Measurements from ENCODE around the gene RBM38.
A peak's percentile ranks its signal among the peaks of the same experiment; 100 is the strongest.

Gene RBM38

DNA sequence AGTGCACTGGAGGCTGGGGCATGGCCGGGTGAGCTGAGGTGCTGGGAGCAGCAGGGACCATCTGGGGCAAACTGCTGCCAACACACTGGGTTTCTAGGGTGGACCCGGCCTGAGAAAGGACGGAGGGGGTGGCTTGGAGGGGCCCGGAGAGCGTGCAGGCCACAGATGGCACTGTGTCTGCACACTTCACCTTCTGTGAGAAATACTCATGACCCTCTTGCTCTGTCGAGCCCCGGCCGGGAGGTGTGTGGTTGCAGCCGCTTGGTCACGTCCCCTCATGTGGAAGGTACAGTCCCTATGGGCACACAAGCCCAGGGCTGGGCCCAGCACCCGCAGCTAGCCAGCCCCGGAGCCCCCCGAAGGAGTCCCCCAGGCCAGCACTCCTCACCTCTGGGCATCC lies 59.7 kb downstream of the RBM38 start:
- TF ChIP-seq, protein P1, sequence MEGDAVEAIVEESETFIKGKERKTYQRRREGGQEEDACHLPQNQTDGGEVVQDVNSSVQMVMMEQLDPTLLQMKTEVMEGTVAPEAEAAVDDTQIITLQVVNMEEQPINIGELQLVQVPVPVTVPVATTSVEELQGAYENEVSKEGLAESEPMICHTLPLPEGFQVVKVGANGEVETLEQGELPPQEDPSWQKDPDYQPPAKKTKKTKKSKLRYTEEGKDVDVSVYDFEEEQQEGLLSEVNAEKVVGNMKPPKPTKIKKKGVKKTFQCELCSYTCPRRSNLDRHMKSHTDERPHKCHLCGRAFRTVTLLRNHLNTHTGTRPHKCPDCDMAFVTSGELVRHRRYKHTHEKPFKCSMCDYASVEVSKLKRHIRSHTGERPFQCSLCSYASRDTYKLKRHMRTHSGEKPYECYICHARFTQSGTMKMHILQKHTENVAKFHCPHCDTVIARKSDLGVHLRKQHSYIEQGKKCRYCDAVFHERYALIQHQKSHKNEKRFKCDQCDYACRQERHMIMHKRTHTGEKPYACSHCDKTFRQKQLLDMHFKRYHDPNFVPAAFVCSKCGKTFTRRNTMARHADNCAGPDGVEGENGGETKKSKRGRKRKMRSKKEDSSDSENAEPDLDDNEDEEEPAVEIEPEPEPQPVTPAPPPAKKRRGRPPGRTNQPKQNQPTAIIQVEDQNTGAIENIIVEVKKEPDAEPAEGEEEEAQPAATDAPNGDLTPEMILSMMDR (IDR thresholded peaks at IDR 0.05; ENCODE audit: borderline replicate concordance, control extremely low read depth, extremely low read depth, insufficient read depth, missing control alignments), result no peak
- in situ Hi-C loops (cut with MboI; ENCODE audit: low sequenced_read_pairs, unreplicated experiment), result no loop called here

DNA sequence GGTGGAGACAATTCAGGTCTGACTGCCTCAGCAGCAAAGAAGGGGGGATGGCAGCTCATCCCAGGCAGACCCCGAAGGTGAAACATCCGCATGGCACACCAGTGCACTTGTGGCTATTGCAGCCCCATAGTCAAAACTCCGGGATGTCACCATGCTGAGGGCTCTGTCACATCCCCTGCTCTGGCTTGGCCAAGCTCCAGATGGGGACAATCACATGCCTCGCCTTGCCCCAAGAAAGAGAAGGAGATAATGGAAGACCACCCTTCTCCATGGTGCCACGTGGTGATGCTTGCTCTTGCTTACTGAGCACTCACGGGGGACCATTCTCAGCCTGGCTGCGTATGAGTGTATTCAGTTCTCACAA lies 60.2 kb downstream of the RBM38 start:
- in situ Hi-C loops (cut with MboI; ENCODE audit: low sequenced_read_pairs, unreplicated experiment), result no loop called here
- TF ChIP-seq, protein P1 (IDR thresholded peaks at IDR 0.05; ENCODE audit: borderline replicate concordance, control extremely low read depth, extremely low read depth, insufficient read depth, missing control alignments), result no peak
- DNase-seq (ENCODE audit: low spot score), result no peak

More for the DNA sequence above, 59.7 kb downstream of the RBM38 start:
- DNase-seq (ENCODE audit: low spot score), result no peak

DNA sequence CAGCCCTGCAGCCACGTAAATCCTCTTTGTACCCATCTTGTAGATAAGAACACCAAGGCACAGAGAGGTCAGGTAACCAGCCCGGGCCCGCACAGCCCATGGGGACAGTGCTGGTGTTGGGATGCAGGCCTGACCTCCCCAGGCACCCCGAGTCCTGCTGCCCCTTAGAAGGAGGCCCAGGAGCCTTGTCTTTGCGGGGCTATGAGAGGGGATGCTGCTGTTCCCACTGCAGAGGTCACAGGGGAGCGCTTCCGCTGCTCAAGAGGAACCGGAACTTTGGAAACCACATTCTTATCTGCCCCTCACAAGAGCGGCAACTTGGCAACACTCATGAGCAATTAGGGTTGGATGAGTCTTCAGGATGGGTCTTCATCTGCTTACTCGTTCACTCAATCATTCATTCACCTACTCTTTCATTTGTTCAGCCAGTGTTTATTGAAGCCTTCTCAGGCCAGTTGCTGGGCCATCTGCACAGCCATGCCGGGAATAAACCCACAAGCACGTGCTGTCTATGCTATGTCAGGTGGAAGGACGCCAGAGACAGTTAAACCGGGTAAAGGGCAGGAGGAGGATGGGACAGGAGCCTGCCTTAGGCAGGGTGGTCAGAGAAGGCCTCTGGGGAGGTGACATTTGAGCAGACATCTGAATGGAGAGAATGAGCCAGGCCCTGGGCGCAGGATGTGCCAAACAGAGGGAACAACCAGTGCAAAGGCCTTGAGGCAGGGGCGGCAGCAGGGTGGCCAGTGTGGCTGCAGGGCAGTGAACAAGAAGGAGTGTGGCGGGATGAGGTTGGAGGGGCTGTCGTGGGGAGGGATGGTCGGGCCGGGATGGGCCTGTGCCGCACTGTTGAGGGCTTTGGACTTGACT lies 60.8 kb downstream of the RBM38 start:
- TF ChIP-seq, protein P1 (IDR thresholded peaks at IDR 0.05; ENCODE audit: borderline replicate concordance, control extremely low read depth, extremely low read depth, insufficient read depth, missing control alignments), result no peak
- DNase-seq (ENCODE audit: low spot score), result peak; percentile 60
- in situ Hi-C loops (cut with MboI; ENCODE audit: low sequenced_read_pairs, unreplicated experiment), result no loop called here

DNA sequence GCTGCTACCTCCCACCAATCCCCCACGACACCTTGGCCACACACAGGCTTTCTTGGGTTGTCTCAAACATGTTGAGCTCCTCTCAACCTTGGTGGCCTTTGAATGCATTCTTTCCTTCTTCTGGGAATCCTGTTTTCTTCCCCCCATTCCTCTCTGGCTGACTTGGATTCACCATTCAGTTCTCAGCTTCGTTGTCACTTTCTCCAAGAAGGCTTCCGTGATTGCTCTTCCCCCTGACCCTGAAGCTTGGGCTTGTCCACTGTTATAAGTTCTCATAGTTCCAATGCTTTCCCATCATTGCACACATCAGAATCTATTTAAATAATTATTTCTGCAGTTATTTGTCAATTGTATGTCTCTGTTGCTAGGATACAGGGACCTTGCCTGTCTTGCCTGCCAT lies 64.2 kb downstream of the RBM38 start:
- in situ Hi-C loops (cut with MboI; ENCODE audit: low sequenced_read_pairs, unreplicated experiment), result no loop called here
- DNase-seq (ENCODE audit: low spot score), result no peak
- TF ChIP-seq, protein P1 (IDR thresholded peaks at IDR 0.05; ENCODE audit: borderline replicate concordance, control extremely low read depth, extremely low read depth, insufficient read depth, missing control alignments), result no peak

DNA sequence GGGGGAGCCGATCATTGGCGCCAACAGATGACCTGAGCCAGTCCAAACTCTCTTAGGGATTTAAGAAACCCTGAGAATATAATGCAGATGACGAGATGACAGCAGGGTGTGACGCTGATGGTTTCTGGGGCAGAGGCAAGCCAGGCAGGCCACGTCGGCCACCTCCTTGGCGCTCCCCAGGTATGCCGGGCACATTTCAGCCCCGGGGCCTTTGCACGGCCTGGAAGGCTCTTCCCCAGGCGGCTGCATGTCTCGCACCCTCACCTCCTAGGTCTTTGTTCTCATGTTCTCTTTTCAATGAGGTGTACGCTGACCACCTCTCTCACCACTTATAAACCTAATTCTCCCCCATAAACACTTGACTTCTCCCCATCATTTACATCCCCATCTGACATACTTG lies 64.9 kb downstream of the RBM38 start:
- TF ChIP-seq, protein P1 (IDR thresholded peaks at IDR 0.05; ENCODE audit: borderline replicate concordance, control extremely low read depth, extremely low read depth, insufficient read depth, missing control alignments), result no peak
- in situ Hi-C loops (cut with MboI; ENCODE audit: low sequenced_read_pairs, unreplicated experiment), result no loop called here
- DNase-seq (ENCODE audit: low spot score), result no peak

DNA sequence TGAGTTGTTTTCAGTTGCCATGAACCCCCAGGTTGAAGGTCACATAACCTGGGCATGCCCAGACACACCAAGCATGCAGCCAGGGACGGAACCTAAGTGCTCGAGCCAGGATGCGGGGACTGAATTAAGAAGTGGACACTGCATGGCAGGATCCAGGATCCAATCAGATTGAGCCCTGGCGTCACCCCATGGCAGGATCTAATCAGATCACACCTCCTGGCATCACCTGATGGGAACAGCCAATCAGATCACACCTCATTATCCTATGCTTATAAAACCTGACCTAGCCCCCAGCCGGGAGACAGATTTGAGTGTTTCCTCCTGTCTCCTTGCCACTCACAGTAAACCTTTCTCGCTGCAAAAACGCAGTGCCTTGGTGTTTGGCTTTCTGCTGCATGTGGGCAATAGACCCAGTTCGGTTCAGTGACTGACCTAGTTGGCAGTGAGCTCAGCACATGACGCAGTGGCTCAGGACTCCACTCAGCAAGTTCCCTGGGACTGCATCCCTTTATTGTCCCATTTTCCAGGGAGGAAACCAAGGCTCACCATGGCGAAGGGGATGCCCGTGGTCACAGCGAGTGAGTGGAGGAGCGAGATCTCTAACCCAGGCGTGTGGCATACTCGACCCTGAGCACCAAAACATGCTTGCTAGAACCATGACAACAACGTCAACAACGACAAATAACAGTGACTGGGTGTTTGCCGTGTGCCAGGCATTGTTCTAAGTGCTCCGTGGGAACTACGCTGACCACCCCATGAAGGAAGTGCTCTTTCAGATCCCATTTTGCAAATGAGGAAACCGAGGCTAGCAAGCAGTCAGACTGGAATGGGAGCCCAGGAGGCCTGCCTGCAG lies 66.3 kb downstream of the RBM38 start:
- in situ Hi-C loops (cut with MboI; ENCODE audit: low sequenced_read_pairs, unreplicated experiment), result no loop called here
- TF ChIP-seq, protein P1 (IDR thresholded peaks at IDR 0.05; ENCODE audit: borderline replicate concordance, control extremely low read depth, extremely low read depth, insufficient read depth, missing control alignments), result no peak
- DNase-seq (ENCODE audit: low spot score), result no peak

All from GM13976 (cell line).